HFFc6 (cell line): ENCODE results near the gene MED27. TPM values are rescaled to one million over a fixed set of nuclear protein-coding genes. Genes with fewer than 3 reads are reported as not detected.

Experiments
- DNase-seq: peaks from one replicate; pipeline ENCODE4 v3.0.0-alpha.2; 2018
- H3K27ac Mint-ChIP-seq: 2 replicates; pipeline ENCODE4 v1.8.0; 2020; ENCODE audit warnings: mild to moderate bottlenecking, mixed read lengths
- H3K27me3 Mint-ChIP-seq: 2 replicates; pipeline ENCODE4 v1.8.0; 2021; ENCODE audit warnings: mild to moderate bottlenecking, moderate library complexity, mixed read lengths; ENCODE audit not compliant: insufficient read depth
- H3K36me3 Mint-ChIP-seq: 2 replicates; pipeline ENCODE4 v1.8.0; 2021; ENCODE audit warnings: low read depth, mixed read lengths
- H3K4me1 Mint-ChIP-seq: 2 replicates; pipeline ENCODE4 v1.8.0; 2020; ENCODE audit warnings: low read depth, mixed read lengths
- H3K4me3 Mint-ChIP-seq: 2 replicates; pipeline ENCODE4 v1.8.0; 2020; ENCODE audit warnings: mild to moderate bottlenecking, moderate library complexity, mixed read lengths
- H3K9me3 Mint-ChIP-seq: 2 replicates; pipeline ENCODE4 v1.8.0; 2020; ENCODE audit warnings: mild to moderate bottlenecking, mixed read lengths
- total RNA-seq, 6 experiments: library from RNA; stranded (reverse); fragmentation: NEBNext Ultra II Directional; extraction: Animal tissue kit (Norgen Biotek cat#: 25700); gene quantifications; 2 replicates in 1 of 6; 3 replicates in 5 of 6; pipeline ENCODE4 v1.2.3, GENCODE V29; 2021
- TF ChIP-seq, protein P1 (sequence below): fragments of 200-600 bp; sonication (generic); IDR thresholded peaks from 2 replicates; pipeline ENCODE4 v1.5.0; 2021; ENCODE audit warnings: antibody characterized with exemption, mild to moderate bottlenecking

Gene MED27
- total RNA-seq, 6 experiments from 2014 or later: 30.2 to 37.7 (median 32.7) TPM

DNA sequence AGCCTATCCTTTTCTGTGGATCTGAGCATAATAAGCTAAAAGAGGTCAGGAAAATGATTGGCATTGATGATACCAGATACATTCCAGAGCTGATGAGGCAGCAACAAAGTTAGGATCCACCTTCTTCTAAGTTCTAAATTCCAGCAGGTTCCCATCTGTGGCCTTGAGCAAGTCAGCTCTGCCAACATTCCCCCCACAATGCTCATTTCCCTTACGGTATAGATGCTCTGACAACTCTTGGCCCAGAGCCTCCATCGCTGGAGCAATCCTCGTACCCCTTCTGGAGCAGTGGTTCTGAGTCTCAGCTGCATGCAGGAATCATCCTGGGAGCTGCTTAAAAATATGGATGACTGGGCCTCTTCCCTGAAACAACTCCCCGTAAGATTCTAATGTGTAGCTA is 78.1 kb downstream of the MED27 start:
- H3K4me3 Mint-ChIP-seq: no peak overlapping the region
- no peak for DNase-seq
- peaks cover 72% of the 10 kb centered on the region for H3K4me1 Mint-ChIP-seq
- peaks cover 18% of the 10 kb centered on the region for H3K9me3 Mint-ChIP-seq
- H3K36me3 Mint-ChIP-seq: peaks cover 39% of the 10 kb centered on the region
- no peak overlapping the region for H3K27ac Mint-ChIP-seq
- TF ChIP-seq, protein P1, sequence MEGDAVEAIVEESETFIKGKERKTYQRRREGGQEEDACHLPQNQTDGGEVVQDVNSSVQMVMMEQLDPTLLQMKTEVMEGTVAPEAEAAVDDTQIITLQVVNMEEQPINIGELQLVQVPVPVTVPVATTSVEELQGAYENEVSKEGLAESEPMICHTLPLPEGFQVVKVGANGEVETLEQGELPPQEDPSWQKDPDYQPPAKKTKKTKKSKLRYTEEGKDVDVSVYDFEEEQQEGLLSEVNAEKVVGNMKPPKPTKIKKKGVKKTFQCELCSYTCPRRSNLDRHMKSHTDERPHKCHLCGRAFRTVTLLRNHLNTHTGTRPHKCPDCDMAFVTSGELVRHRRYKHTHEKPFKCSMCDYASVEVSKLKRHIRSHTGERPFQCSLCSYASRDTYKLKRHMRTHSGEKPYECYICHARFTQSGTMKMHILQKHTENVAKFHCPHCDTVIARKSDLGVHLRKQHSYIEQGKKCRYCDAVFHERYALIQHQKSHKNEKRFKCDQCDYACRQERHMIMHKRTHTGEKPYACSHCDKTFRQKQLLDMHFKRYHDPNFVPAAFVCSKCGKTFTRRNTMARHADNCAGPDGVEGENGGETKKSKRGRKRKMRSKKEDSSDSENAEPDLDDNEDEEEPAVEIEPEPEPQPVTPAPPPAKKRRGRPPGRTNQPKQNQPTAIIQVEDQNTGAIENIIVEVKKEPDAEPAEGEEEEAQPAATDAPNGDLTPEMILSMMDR: no peak
- peaks cover 1% of the 10 kb centered on the region; the same call in 1 of the 2 replicates for H3K27me3 Mint-ChIP-seq

DNA sequence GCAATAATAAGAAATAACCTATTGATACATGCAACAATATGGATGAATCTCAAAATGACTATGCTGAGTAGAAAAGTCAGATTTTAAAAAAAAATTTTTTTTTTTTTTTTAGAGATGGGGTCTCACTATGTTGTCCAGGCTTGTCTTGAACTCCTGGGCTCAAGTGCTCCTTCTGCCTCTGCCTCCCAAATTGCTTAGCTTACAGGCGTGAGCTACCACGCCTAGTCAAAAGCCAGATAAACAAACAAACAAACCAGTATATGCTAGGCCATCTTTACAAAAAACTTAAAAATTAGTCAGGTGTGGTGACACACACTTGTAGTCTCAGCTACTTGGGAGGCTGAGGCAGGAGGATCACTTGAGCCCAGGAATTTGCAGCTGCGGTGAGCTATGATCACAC is 79.0 kb downstream of the MED27 start:
- TF ChIP-seq, protein P1: no peak
- Mint-ChIP-seq H3K9me3 (peaks cover 18% of the 10 kb centered on the region), H3K4me3 (no peak overlapping the region), H3K27me3 (peaks cover 1% of the 10 kb centered on the region; the same call in 1 of the 2 replicates), H3K27ac (no peak overlapping the region), H3K36me3 (peaks cover 41% of the 10 kb centered on the region), H3K4me1 (peaks cover 71% of the 10 kb centered on the region)
- DNase-seq: no peak

DNA sequence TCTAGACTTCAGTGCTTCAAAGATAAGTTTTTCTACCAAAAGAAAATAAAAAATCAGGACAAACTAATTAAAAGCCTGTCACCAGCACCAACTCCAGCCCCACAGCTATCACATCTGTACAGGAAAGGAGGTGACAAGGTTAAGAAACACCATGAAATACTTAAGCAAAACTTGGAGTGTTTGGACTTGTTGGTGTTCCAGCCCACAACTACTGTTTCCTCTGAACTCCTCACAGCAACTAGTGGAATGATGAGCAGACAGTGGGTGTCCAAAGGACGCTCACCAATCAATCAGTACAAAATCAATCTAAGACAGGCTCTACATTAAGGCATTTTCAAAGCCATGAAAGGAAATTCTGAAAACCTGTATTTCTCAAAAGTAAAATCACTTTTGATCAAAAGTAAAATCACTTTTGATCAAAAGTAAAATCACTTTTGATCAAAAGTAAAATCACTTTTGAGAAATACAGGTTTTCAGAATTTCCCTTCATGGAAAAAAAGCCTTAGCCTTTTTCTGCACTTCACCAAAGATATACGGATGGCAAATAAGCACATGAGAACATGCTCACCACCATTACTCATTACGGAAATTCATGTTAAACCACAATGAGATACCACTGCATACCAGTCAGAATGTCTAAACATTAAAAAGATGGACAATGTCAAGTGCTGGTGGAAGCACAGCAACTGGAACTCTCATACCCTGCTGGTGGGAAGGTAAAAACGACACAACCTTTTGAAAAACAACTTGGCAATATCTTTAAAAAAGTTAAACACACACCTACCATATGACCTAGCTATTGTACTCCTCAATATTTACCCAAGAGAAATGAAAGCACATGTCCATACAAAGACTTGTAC is 79.7 kb downstream of the MED27 start:
- TF ChIP-seq, protein P1: peak; percentile 60
- peaks cover 1% of the 10 kb centered on the region; the same call in 1 of the 2 replicates for H3K27me3 Mint-ChIP-seq
- H3K9me3 Mint-ChIP-seq: peaks cover 19% of the 10 kb centered on the region
- H3K4me1 Mint-ChIP-seq: peaks cover 76% of the 10 kb centered on the region
- peak overlapping the region; percentile 76 for H3K27ac Mint-ChIP-seq
- peak overlapping the region; percentile 35; the same call in 1 of the 2 replicates for H3K4me3 Mint-ChIP-seq
- peak; percentile 85 for DNase-seq
- peaks cover 48% of the 10 kb centered on the region for H3K36me3 Mint-ChIP-seq

DNA sequence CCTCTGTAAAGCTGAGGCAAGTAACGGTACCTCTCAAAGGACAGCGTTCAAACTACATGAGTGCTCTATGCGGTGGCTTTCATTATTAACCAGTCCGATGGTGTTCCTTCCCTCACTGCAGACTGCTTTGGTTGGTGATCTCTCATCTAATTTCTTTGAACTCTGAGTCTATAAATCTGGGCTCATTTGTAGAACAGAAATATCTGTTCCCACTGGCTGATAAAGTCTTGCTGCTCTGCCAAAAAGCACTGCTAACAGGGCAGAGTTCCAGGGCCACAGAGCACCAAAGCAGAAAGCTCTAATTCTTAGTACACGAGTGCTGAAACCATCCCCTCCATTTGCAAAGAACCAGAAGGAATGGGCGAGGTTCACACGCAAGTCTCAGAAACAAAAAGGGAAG is 81.9 kb downstream of the MED27 start:
- peaks cover 1% of the 10 kb centered on the region; the same call in 1 of the 2 replicates for H3K27me3 Mint-ChIP-seq
- no peak for DNase-seq
- no peak overlapping the region for H3K4me3 Mint-ChIP-seq
- peaks cover 72% of the 10 kb centered on the region for H3K4me1 Mint-ChIP-seq
- peaks cover 57% of the 10 kb centered on the region for H3K36me3 Mint-ChIP-seq
- H3K9me3 Mint-ChIP-seq: peaks cover 21% of the 10 kb centered on the region
- H3K27ac Mint-ChIP-seq: no peak overlapping the region; the same call in 1 of the 2 replicates
- TF ChIP-seq, protein P1: no peak

DNA sequence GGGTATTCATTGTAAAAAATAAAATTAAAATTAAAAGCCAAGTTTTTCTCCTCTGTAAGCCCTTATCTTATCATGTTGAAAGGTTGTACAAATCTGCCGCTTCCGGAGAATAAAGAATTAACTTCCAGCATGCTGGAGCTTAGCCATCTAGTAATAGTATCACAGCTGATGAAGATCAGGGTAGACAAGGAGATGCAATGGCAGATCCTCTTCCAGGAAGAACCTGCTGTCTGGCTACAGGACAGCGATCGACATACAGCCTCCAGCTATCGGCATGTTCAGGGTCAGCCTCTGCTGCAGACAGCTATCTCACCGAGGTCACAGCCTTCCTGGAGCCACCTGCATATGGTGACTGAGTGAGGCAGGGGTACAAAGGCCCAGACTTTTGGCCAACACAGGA is 82.6 kb downstream of the MED27 start:
- H3K27ac Mint-ChIP-seq: no peak overlapping the region
- no peak overlapping the region for H3K4me3 Mint-ChIP-seq
- H3K9me3 Mint-ChIP-seq: peaks cover 19% of the 10 kb centered on the region
- peaks cover 67% of the 10 kb centered on the region for H3K4me1 Mint-ChIP-seq
- H3K36me3 Mint-ChIP-seq: peaks cover 56% of the 10 kb centered on the region
- TF ChIP-seq, protein P1: no peak
- H3K27me3 Mint-ChIP-seq: peaks cover 1% of the 10 kb centered on the region; the same call in 1 of the 2 replicates
- no peak for DNase-seq
